Ishikawa (cell line): ENCODE data around the gene BIN2.

Source experiments
- CEBPB ChIP-seq: IDR thresholded peaks from 2 replicates; pipeline ENCODE4 v1.6.1; 2012
- CREB1 ChIP-seq: IDR thresholded peaks from 2 replicates; pipeline ENCODE4 v1.6.1; 2012; ENCODE audit warnings: low read depth
- EGR1 ChIP-seq: IDR thresholded peaks from 2 replicates; pipeline ENCODE4 v1.6.1; 2012
- EP300 ChIP-seq: IDR thresholded peaks from 2 replicates; pipeline ENCODE4 v1.6.1; 2012; ENCODE audit warnings: borderline replicate concordance
- FOXM1 ChIP-seq: IDR thresholded peaks from 2 replicates; pipeline ENCODE4 v1.6.1; 2012; ENCODE audit warnings: low read depth, borderline replicate concordance
- MAX ChIP-seq: IDR thresholded peaks from 2 replicates; pipeline ENCODE4 v1.6.1; 2012
- NFIC ChIP-seq: IDR thresholded peaks from 2 replicates; pipeline ENCODE4 v1.6.1; 2012
- RAD21 ChIP-seq: IDR thresholded peaks from 2 replicates; pipeline ENCODE4 v1.6.1; 2012; ENCODE audit warnings: low read depth
- TAF1 ChIP-seq: IDR thresholded peaks from 2 replicates; pipeline ENCODE4 v1.6.1; 2012; ENCODE audit warnings: low read depth, mild to moderate bottlenecking
- TCF12 ChIP-seq: IDR thresholded peaks from 2 replicates; pipeline ENCODE4 v1.6.1; 2012; ENCODE audit warnings: low read depth
- TEAD4 ChIP-seq: IDR thresholded peaks from 2 replicates; pipeline ENCODE4 v1.6.1; 2012
- USF1 ChIP-seq: IDR thresholded peaks from 2 replicates; pipeline ENCODE4 v1.6.1; 2012
- YY1 ChIP-seq: IDR thresholded peaks from 2 replicates; pipeline ENCODE4 v1.6.1; 2012; ENCODE audit warnings: low read depth
- ZBTB7A ChIP-seq: IDR thresholded peaks from 2 replicates; pipeline ENCODE4 v1.6.1; 2012; ENCODE audit warnings: low read depth
- TF ChIP-seq, protein P1 (sequence below): IDR thresholded peaks from 2 replicates; pipeline ENCODE4 v1.6.1; 2012; ENCODE audit warnings: low read depth, mild to moderate bottlenecking

The BIN2 gene

GRCh38 chr12:51295651-51296050 lies 28.3 kb downstream of the BIN2 start:
- TF ChIP-seq EP300 (no peak), RAD21 (no peak), EGR1 (no peak), CEBPB (no peak), YY1 (no peak), NFIC (no peak), TAF1 (no peak), TCF12 (no peak), TEAD4 (no peak), FOXM1 (no peak), CREB1 (no peak), USF1 (no peak)
- TF ChIP-seq, protein P1, sequence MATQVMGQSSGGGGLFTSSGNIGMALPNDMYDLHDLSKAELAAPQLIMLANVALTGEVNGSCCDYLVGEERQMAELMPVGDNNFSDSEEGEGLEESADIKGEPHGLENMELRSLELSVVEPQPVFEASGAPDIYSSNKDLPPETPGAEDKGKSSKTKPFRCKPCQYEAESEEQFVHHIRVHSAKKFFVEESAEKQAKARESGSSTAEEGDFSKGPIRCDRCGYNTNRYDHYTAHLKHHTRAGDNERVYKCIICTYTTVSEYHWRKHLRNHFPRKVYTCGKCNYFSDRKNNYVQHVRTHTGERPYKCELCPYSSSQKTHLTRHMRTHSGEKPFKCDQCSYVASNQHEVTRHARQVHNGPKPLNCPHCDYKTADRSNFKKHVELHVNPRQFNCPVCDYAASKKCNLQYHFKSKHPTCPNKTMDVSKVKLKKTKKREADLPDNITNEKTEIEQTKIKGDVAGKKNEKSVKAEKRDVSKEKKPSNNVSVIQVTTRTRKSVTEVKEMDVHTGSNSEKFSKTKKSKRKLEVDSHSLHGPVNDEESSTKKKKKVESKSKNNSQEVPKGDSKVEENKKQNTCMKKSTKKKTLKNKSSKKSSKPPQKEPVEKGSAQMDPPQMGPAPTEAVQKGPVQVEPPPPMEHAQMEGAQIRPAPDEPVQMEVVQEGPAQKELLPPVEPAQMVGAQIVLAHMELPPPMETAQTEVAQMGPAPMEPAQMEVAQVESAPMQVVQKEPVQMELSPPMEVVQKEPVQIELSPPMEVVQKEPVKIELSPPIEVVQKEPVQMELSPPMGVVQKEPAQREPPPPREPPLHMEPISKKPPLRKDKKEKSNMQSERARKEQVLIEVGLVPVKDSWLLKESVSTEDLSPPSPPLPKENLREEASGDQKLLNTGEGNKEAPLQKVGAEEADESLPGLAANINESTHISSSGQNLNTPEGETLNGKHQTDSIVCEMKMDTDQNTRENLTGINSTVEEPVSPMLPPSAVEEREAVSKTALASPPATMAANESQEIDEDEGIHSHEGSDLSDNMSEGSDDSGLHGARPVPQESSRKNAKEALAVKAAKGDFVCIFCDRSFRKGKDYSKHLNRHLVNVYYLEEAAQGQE: no peak

GRCh38 chr12:51293696-51294095 lies 30.3 kb downstream of the BIN2 start:
- TF ChIP-seq TEAD4 (no peak), CREB1 (no peak), FOXM1 (no peak), EGR1 (no peak), CEBPB (no peak), NFIC (no peak), YY1 (no peak), MAX (no peak), TCF12 (no peak), TAF1 (no peak)
- TF ChIP-seq, protein P1: no peak

GRCh38 chr12:51285843-51286242 lies 38.1 kb downstream of the BIN2 start:
- no peak for TF ChIP-seq RAD21

DNA sequence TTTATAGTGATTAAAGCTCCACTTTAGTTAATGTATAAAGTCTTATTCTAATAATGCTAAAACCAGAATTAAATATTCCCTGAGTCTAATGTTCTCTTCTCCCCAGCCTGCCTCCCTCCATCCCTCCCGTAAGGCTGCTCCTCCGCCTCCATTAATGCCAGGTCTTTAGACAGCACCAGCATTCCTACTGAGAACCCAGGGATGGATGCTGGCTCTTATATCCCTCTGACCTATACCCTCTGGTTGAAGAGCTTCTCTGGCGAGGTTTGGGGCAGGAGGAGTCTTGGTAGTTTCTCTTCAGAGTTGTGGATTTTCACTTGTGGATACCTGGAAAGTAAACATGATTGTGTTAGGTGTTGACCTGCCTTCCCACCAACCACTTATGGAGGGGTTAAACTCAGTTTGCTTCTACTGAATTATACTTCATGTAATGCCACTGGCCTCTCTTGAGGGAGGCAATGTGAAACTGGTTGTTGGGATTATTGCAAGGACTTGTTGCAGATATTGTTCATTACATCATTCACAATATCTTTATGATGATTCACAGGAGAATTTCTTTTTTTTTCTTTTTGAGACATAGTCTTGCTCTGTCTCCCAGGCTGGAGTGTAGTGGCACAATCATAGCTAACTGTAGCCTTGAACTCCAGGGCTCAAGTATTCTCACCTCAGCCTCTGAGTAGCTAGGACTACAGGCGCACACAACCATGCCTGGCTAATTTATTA lies 42.6 kb downstream of the BIN2 start:
- TF ChIP-seq YY1 (no peak), EGR1 (no peak), CREB1 (no peak), TCF12 (no peak)

DNA sequence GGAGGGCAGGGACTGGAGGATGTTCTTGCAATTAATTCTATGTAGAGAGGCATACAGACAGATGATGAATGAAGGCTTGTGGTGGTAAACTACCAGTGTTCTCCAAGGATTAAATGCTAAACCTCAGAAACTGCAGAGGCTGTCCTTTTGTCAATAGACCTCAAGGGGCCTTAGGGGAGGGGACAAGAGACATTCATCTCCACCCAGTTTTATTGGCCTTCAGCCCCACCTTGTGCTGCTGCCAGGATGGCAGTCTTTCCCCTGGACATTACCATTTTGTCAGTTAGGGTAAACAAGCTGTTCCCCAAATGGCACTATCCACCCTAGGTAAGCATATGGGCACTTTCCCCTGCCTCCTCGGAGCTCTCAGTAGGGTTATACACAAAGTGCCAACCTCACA lies 48.9 kb downstream of the BIN2 start:
- TF ChIP-seq TCF12 (no peak), EGR1 (no peak), NFIC (no peak), EP300 (no peak), FOXM1 (no peak), ZBTB7A (no peak), YY1 (no peak), MAX (no peak), RAD21 (no peak), TAF1 (no peak), CEBPB (no peak), CREB1 (no peak), USF1 (no peak), TEAD4 (no peak)
- TF ChIP-seq, protein P1: no peak
